Liver (tissue), 9 donors: ENCODE results near the gene ZNF280B. TPM values are rescaled to one million over a fixed set of nuclear protein-coding genes. Genes with fewer than 3 reads are reported as not detected.

Experiments
- DNase-seq: peaks from one replicate; pipeline ENCODE4 v3.0.0-alpha.2; 2017; ENCODE audit warnings: low spot score
- H3K27ac ChIP-seq, 2 donors: one replicate each; pipeline ENCODE4 v1.7.0; 2013; ENCODE audit warnings: inconsistent platforms in 2 of 2, low read length in 2 of 2, control low read depth in 1 of 2, low read depth in 1 of 2, mild to moderate bottlenecking in 1 of 2
- H3K27me3 ChIP-seq, 4 donors: one replicate each; pipeline versions ENCODE4 v1.6.1 to v1.7.0; 2013; ENCODE audit warnings: low read length in 3 of 4, inconsistent platforms in 1 of 4, mild to moderate bottlenecking in 1 of 4, moderate library complexity in 1 of 4; ENCODE audit not compliant: control insufficient read depth in 4 of 4, insufficient read depth in 4 of 4
- H3K36me3 ChIP-seq, 4 donors: one replicate each; pipeline versions ENCODE4 v1.6.1 to v1.7.0; 2013; ENCODE audit warnings: low read length in 3 of 4, mild to moderate bottlenecking in 3 of 4, low read depth in 1 of 4, moderate library complexity in 1 of 4; ENCODE audit not compliant: control insufficient read depth in 4 of 4, insufficient read depth in 3 of 4
- H3K4me1 ChIP-seq, 4 donors: one replicate each; pipeline versions ENCODE4 v1.6.1 to v1.7.0; 2013; ENCODE audit warnings: low read length in 3 of 4, mild to moderate bottlenecking in 3 of 4, moderate library complexity in 1 of 4; ENCODE audit not compliant: control insufficient read depth in 4 of 4, insufficient read depth in 4 of 4
- H3K4me3 ChIP-seq, 3 donors: one replicate each; pipeline versions ENCODE4 v1.6.1 to v1.7.0; 2013; ENCODE audit warnings: low read length in 3 of 3, control low read depth in 1 of 3, low read depth in 1 of 3, mild to moderate bottlenecking in 1 of 3
- H3K9ac ChIP-seq, 2 donors: one replicate each; pipeline ENCODE4 v1.7.0; 2013; ENCODE audit warnings: low read length in 2 of 2, mild to moderate bottlenecking in 2 of 2, moderate library complexity in 2 of 2, control low read depth in 1 of 2, low read depth in 1 of 2
- H3K9me3 ChIP-seq, 4 donors: one replicate each; pipeline versions ENCODE4 v1.6.1 to v1.7.0; 2013; ENCODE audit warnings: low read length in 3 of 4; ENCODE audit not compliant: control insufficient read depth in 4 of 4
- FOXA1 ChIP-seq: IDR thresholded peaks from 2 replicates; pipeline ENCODE4 v1.6.1; 2016; ENCODE audit warnings: antibody characterized with exemption
- FOXA2 ChIP-seq: IDR thresholded peaks from 2 replicates; pipeline ENCODE4 v1.6.1; 2016; ENCODE audit warnings: antibody characterized with exemption
- HNF4A ChIP-seq, 2 donors: conservative IDR thresholded peaks; 2 replicates each; pipeline ENCODE4 v1.6.1; 2016; ENCODE audit warnings: antibody characterized with exemption in 2 of 2, mild to moderate bottlenecking in 2 of 2
- HNF4G ChIP-seq: IDR thresholded peaks from 2 replicates; pipeline ENCODE4 v1.6.1; 2016; ENCODE audit warnings: antibody characterized with exemption
- JUND ChIP-seq, 2 donors: IDR thresholded peaks; 2 replicates each; pipeline ENCODE4 v1.6.1; 2016; ENCODE audit warnings: antibody characterized with exemption in 2 of 2
- NR2F2 ChIP-seq: IDR thresholded peaks from 2 replicates; pipeline ENCODE4 v1.6.1; 2016; ENCODE audit warnings: antibody characterized with exemption
- RAD21 ChIP-seq, 2 donors: IDR thresholded peaks; 2 replicates each; pipeline ENCODE4 v1.6.1; 2016; ENCODE audit warnings: antibody characterized with exemption in 2 of 2, mild to moderate bottlenecking in 2 of 2
- RXRA ChIP-seq, 2 donors: IDR thresholded peaks; 2 replicates each; pipeline ENCODE4 v1.6.1; 2017 to 2018; ENCODE audit warnings: antibody characterized with exemption in 2 of 2, mild to moderate bottlenecking in 1 of 2
- SP1 ChIP-seq: IDR thresholded peaks from 2 replicates; pipeline ENCODE4 v1.6.1; 2018; ENCODE audit warnings: antibody characterized with exemption, mild to moderate bottlenecking
- TAF1 ChIP-seq: conservative IDR thresholded peaks from 2 replicates; pipeline ENCODE4 v1.6.1; 2016; ENCODE audit warnings: antibody characterized with exemption, mild to moderate bottlenecking
- WGBS: extraction: QIAGEN DNeasy Blood & Tissue Kit; methylation state at CpG from one replicate; pipeline ENCODE4 v1.1.7; 2013; 5-methylcytosine and 5-hydroxymethylcytosine counted together
- polyA plus RNA-seq, 2 donors: library from polyadenylated mRNA; stranded (reverse) in 1 of 2; unstranded in 1 of 2; fragments of 200-250 nt in 1 of 2; fragments of >200 nt in 1 of 2; fragmentation: Nextera tagmentation in 1 of 2; extraction: Ambion mirVana in 1 of 2; gene quantifications; one replicate each; pipeline versions ENCODE4 v1.2.1 to v1.2.3, GENCODE V29; 2013 to 2015
- total RNA-seq, 2 donors: library from RNA; depleted of rRNA; stranded (reverse); fragments of >200 nt; gene quantifications; one replicate each; pipeline ENCODE4 v1.2.3, GENCODE V29; 2014
- TF ChIP-seq, protein P1 (sequence below): fragments of 150-350 bp; IDR thresholded peaks from 2 replicates; pipeline ENCODE4 v1.5.1; 2017; ENCODE audit warnings: improper control_type of control experiment, low read depth, low read length; ENCODE audit not compliant: missing input control
- TF ChIP-seq, protein P2 (sequence below): IDR thresholded peaks from 2 replicates; pipeline ENCODE4 v1.6.1; 2016; ENCODE audit warnings: antibody characterized with exemption
- TF ChIP-seq, protein P3 (sequence below): IDR thresholded peaks from 2 replicates; pipeline ENCODE4 v1.6.1; 2016; ENCODE audit warnings: antibody characterized with exemption, mild to moderate bottlenecking
- TF ChIP-seq, protein P4 (sequence below): IDR thresholded peaks from 2 replicates; pipeline ENCODE4 v1.6.1; 2016; ENCODE audit warnings: antibody characterized with exemption
- donor health status: healthy.
- donor health status: healthy.
- donor health status: healthy.
- donor health status: healthy.
- donor health status: healthy.

Gene ZNF280B
- total and polyA plus RNA-seq, 4 donors: 0.03 to 0.84 (median 0.06) TPM

- no peak overlapping the region for H3K4me3 ChIP-seq
- peaks cover 0 to 2% (median under 1%) of the 10 kb centered on the region in 4 donors for H3K27me3 ChIP-seq
- H3K27ac ChIP-seq: no peak overlapping the region
- H3K4me1 ChIP-seq: no peaks in the 10 kb centered on the region
- H3K36me3 ChIP-seq: no peaks in the 10 kb centered on the region
- TF ChIP-seq, protein P1, sequence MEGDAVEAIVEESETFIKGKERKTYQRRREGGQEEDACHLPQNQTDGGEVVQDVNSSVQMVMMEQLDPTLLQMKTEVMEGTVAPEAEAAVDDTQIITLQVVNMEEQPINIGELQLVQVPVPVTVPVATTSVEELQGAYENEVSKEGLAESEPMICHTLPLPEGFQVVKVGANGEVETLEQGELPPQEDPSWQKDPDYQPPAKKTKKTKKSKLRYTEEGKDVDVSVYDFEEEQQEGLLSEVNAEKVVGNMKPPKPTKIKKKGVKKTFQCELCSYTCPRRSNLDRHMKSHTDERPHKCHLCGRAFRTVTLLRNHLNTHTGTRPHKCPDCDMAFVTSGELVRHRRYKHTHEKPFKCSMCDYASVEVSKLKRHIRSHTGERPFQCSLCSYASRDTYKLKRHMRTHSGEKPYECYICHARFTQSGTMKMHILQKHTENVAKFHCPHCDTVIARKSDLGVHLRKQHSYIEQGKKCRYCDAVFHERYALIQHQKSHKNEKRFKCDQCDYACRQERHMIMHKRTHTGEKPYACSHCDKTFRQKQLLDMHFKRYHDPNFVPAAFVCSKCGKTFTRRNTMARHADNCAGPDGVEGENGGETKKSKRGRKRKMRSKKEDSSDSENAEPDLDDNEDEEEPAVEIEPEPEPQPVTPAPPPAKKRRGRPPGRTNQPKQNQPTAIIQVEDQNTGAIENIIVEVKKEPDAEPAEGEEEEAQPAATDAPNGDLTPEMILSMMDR: peak; percentile 44
- peak; percentile 22 to 51 for TF ChIP-seq RAD21 (IDR thresholded peaks at IDR 0.05)
- TF ChIP-seq HNF4A (conservative IDR thresholded peaks at IDR 0.05): no peak
- TF ChIP-seq RXRA (IDR thresholded peaks at IDR 0.05): no peak
- H3K9me3 ChIP-seq: peaks cover 11 to 19% (median 13%) of the 10 kb centered on the region in 4 donors
- DNase-seq: no peak
- H3K9ac ChIP-seq: no peak overlapping the region
Observed at GRCh38 chr22:22460635-22461034, 47.9 kb downstream of the ZNF280B start.

DNA sequence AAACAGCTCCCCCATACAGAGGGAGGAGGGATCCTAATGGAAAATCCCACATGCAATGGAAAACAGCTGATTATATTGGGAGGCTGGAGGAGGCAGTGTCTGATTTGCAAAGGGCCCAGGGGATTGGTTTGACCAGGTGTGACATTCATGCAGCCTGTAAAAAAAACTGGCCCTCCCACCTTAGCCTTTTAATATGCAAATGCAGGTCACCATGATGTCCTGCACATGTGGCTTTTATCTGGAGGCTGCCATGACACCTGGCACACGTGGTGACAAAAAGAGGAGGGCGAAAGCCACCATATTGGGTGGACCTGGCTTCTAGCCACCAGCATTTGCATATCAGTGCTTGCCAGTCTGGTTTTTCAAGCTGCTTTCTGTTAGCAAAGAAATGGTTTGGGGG is 48.5 kb downstream of the ZNF280B start:
- Histone ChIP-seq H3K27me3 (peaks cover 0 to 2% (median under 1%) of the 10 kb centered on the region in 4 donors), H3K4me3 (no peak overlapping the region), H3K27ac (no peak overlapping the region), H3K9ac (no peak overlapping the region), H3K9me3 (peaks cover 11 to 19% (median 13%) of the 10 kb centered on the region in 4 donors), H3K36me3 (no peaks in the 10 kb centered on the region), H3K4me1 (no peaks in the 10 kb centered on the region)
- TF ChIP-seq HNF4A (conservative IDR thresholded peaks at IDR 0.05) (no peak), FOXA2 (no peak), TAF1 (no peak)
- TF ChIP-seq, protein P2, sequence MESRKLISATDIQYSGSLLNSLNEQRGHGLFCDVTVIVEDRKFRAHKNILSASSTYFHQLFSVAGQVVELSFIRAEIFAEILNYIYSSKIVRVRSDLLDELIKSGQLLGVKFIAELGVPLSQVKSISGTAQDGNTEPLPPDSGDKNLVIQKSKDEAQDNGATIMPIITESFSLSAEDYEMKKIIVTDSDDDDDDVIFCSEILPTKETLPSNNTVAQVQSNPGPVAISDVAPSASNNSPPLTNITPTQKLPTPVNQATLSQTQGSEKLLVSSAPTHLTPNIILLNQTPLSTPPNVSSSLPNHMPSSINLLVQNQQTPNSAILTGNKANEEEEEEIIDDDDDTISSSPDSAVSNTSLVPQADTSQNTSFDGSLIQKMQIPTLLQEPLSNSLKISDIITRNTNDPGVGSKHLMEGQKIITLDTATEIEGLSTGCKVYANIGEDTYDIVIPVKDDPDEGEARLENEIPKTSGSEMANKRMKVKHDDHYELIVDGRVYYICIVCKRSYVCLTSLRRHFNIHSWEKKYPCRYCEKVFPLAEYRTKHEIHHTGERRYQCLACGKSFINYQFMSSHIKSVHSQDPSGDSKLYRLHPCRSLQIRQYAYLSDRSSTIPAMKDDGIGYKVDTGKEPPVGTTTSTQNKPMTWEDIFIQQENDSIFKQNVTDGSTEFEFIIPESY: no peak
- TF ChIP-seq, protein P3, sequence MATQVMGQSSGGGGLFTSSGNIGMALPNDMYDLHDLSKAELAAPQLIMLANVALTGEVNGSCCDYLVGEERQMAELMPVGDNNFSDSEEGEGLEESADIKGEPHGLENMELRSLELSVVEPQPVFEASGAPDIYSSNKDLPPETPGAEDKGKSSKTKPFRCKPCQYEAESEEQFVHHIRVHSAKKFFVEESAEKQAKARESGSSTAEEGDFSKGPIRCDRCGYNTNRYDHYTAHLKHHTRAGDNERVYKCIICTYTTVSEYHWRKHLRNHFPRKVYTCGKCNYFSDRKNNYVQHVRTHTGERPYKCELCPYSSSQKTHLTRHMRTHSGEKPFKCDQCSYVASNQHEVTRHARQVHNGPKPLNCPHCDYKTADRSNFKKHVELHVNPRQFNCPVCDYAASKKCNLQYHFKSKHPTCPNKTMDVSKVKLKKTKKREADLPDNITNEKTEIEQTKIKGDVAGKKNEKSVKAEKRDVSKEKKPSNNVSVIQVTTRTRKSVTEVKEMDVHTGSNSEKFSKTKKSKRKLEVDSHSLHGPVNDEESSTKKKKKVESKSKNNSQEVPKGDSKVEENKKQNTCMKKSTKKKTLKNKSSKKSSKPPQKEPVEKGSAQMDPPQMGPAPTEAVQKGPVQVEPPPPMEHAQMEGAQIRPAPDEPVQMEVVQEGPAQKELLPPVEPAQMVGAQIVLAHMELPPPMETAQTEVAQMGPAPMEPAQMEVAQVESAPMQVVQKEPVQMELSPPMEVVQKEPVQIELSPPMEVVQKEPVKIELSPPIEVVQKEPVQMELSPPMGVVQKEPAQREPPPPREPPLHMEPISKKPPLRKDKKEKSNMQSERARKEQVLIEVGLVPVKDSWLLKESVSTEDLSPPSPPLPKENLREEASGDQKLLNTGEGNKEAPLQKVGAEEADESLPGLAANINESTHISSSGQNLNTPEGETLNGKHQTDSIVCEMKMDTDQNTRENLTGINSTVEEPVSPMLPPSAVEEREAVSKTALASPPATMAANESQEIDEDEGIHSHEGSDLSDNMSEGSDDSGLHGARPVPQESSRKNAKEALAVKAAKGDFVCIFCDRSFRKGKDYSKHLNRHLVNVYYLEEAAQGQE: no peak
- no peak for DNase-seq
- 86% methylated on average over 2 of the region's 2 CpGs for WGBS

GRCh38 chr22:22458896-22459588 is 49.5 kb downstream of the ZNF280B start:
- Histone ChIP-seq H3K36me3 (no peaks in the 10 kb centered on the region), H3K9me3 (peaks cover 13 to 19% (median 13%) of the 10 kb centered on the region in 4 donors), H3K4me3 (no peak overlapping the region), H3K9ac (no peak overlapping the region), H3K4me1 (no peaks in the 10 kb centered on the region), H3K27me3 (peaks cover 0 to 2% (median under 1%) of the 10 kb centered on the region in 4 donors), H3K27ac (no peak overlapping the region)
- 71% methylated on average over 6 of the region's 6 CpGs for WGBS
- DNase-seq: no peak
- TF ChIP-seq RXRA (IDR thresholded peaks at IDR 0.05) (no peak), NR2F2 (no peak), HNF4G (no peak), HNF4A (conservative IDR thresholded peaks at IDR 0.05) (no peak), SP1 (no peak), JUND (IDR thresholded peaks at IDR 0.05) (no peak), FOXA1 (no peak), RAD21 (IDR thresholded peaks at IDR 0.05) (no peak)
- TF ChIP-seq, protein P2: no peak
- TF ChIP-seq, protein P4, sequence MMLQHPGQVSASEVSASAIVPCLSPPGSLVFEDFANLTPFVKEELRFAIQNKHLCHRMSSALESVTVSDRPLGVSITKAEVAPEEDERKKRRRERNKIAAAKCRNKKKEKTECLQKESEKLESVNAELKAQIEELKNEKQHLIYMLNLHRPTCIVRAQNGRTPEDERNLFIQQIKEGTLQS: no peak
- TF ChIP-seq, protein P1: no peak
